HG02884 (cell line): ENCODE data around the gene CARD10.
"Not testable (repeated sequence)": the region's sequence is repeated elsewhere in the genome, so short reads cannot be mapped to it uniquely, and the experiment has no call there.

Experiments
- ATAC-seq: cut with Tn5 transposase; IDR thresholded peaks from one replicate; pipeline ENCODE4 v1.9.1; 2021; ENCODE audit warnings: mild to moderate bottlenecking, moderate library complexity; ENCODE audit not compliant: unreplicated experiment

Gene CARD10

GRCh38 chr22:37527081-37527752 lies 8.0 kb upstream of the CARD10 start:
- not testable (repeated sequence) for ATAC-seq

- ATAC-seq, result no peak
Observed at GRCh38 chr22:37526376-37526775, 7.2 kb upstream of the CARD10 start.

GRCh38 chr22:37525746-37526350 lies 6.6 kb upstream of the CARD10 start:
- ATAC-seq, result no peak

GRCh38 chr22:37525073-37525745 lies 6.0 kb upstream of the CARD10 start:
- ATAC-seq, result no peak

GRCh38 chr22:37522482-37522881 lies 3.3 kb upstream of the CARD10 start:
- ATAC-seq, result no peak

GRCh38 chr22:37521236-37521739 lies 2.1 kb upstream of the CARD10 start:
- ATAC-seq, result no peak

GRCh38 chr22:37520776-37521191 lies 1.6 kb upstream of the CARD10 start:
- no peak for ATAC-seq

- ATAC-seq, result no peak
Observed at GRCh38 chr22:37518509-37519267, 527 bp downstream of the CARD10 start.

GRCh38 chr22:37517826-37518450 lies 1.3 kb downstream of the CARD10 start:
- ATAC-seq, result no peak

- no peak for ATAC-seq
Observed at GRCh38 chr22:37516456-37516855, 2.8 kb downstream of the CARD10 start.

GRCh38 chr22:37515901-37516300 lies 3.3 kb downstream of the CARD10 start:
- ATAC-seq, result no peak

GRCh38 chr22:37514526-37515051 lies 4.6 kb downstream of the CARD10 start:
- no peak for ATAC-seq

- no peak for ATAC-seq
Observed at GRCh38 chr22:37511395-37512104, 7.7 kb downstream of the CARD10 start.

- no peak for ATAC-seq
Observed at GRCh38 chr22:37510091-37510490, 9.1 kb downstream of the CARD10 start.

GRCh38 chr22:37509059-37509860 lies 10.0 kb downstream of the CARD10 start:
- ATAC-seq, result no peak

GRCh38 chr22:37508431-37508992 lies 10.7 kb downstream of the CARD10 start:
- no peak for ATAC-seq

- ATAC-seq, result no peak
Observed at GRCh38 chr22:37507731-37508130, 11.5 kb downstream of the CARD10 start.

GRCh38 chr22:37505989-37506388 lies 13.2 kb downstream of the CARD10 start:
- ATAC-seq, result no peak

- ATAC-seq, result no peak
Observed at GRCh38 chr22:37505565-37505964, 13.7 kb downstream of the CARD10 start.
